Neuronal stem cell (in vitro differentiated cells): ENCODE measurements around the gene RASGEF1B.

Experiments
- DNase-seq: peaks from one replicate; pipeline ENCODE4 v3.0.0-alpha.2; 2013; ENCODE audit warnings: low spot score
- H2AFZ ChIP-seq: one replicate; pipeline ENCODE4 v1.6.1; 2013; ENCODE audit warnings: mild to moderate bottlenecking, low read length, inconsistent platforms
- H2AK5ac ChIP-seq: 2 replicates; pipeline ENCODE4 v1.6.1; 2013; ENCODE audit warnings: low read depth, mild to moderate bottlenecking, inconsistent platforms, low read length, moderate library complexity, mixed read lengths
- H2BK120ac ChIP-seq: 2 replicates; pipeline ENCODE4 v1.6.1; 2013; ENCODE audit warnings: low read depth, mild to moderate bottlenecking, inconsistent platforms, low read length, moderate library complexity, mixed read lengths
- H2BK12ac ChIP-seq: one replicate; pipeline ENCODE4 v1.6.1; 2013; ENCODE audit warnings: low read length, inconsistent platforms
- H2BK15ac ChIP-seq: 2 replicates; pipeline ENCODE4 v1.6.1; 2013; ENCODE audit warnings: mild to moderate bottlenecking, low read length, inconsistent platforms, mixed read lengths
- H2BK5ac ChIP-seq: one replicate; pipeline ENCODE4 v1.6.1; 2013; ENCODE audit warnings: inconsistent platforms, mild to moderate bottlenecking, low read length, moderate library complexity
- H3K14ac ChIP-seq: one replicate; pipeline ENCODE4 v1.6.1; 2013; ENCODE audit warnings: low read length, inconsistent platforms
- H3K18ac ChIP-seq: 2 replicates; pipeline ENCODE4 v1.6.1; 2013; ENCODE audit warnings: low read length, inconsistent platforms
- H3K23ac ChIP-seq: 2 replicates; pipeline ENCODE4 v1.6.1; 2013; ENCODE audit warnings: low read depth, mild to moderate bottlenecking, mixed read lengths, low read length, inconsistent platforms; ENCODE audit not compliant: poor library complexity
- H3K27ac ChIP-seq: replicated peaks from 3 replicates; pipeline ENCODE4 v1.5.1; 2013; ENCODE audit warnings: low read length, inconsistent platforms
- H3K27me3 ChIP-seq, 3 experiments: 2 replicates each; pipeline ENCODE4 v1.6.1; 2013; ENCODE audit warnings: low read length in 3 of 3, mild to moderate bottlenecking in 2 of 3, inconsistent platforms in 1 of 3, low read depth in 1 of 3, mixed read lengths in 1 of 3, moderate library complexity in 1 of 3; ENCODE audit not compliant: control insufficient read depth in 3 of 3, insufficient read depth in 3 of 3
- H3K36me3 ChIP-seq, 2 donors: replicated peaks in 1 of 2; 2 replicates each; pipeline ENCODE4 v1.6.1; 2013; ENCODE audit warnings: low read length in 2 of 2; ENCODE audit not compliant: control insufficient read depth in 2 of 2, insufficient read depth in 2 of 2
- H3K4ac ChIP-seq: 2 replicates; pipeline ENCODE4 v1.6.1; 2013; ENCODE audit warnings: inconsistent platforms, mild to moderate bottlenecking, low read length, moderate library complexity
- H3K4me1 ChIP-seq, 2 donors: 1 replicate in 1 of 2; 2 replicates in 1 of 2; pipeline ENCODE4 v1.6.1; 2013; ENCODE audit warnings: low read length in 2 of 2, low read depth in 1 of 2; ENCODE audit not compliant: control insufficient read depth in 2 of 2, insufficient read depth in 1 of 2
- H3K4me2 ChIP-seq: one replicate; pipeline ENCODE4 v1.6.1; 2013; ENCODE audit warnings: mild to moderate bottlenecking, low read length, inconsistent platforms; ENCODE audit not compliant: insufficient read depth, poor library complexity, severe bottlenecking
- H3K4me3 ChIP-seq, 2 donors: 2 replicates each; pipeline ENCODE4 v1.5.1; 2013; ENCODE audit warnings: low read length in 2 of 2, mild to moderate bottlenecking in 2 of 2, inconsistent platforms in 1 of 2, moderate library complexity in 1 of 2
- H3K79me1 ChIP-seq: one replicate; pipeline ENCODE4 v1.6.1; 2013; ENCODE audit warnings: low read depth, mild to moderate bottlenecking, inconsistent platforms, low read length, moderate library complexity
- H3K9ac ChIP-seq: one replicate; pipeline ENCODE4 v1.6.1; 2013; ENCODE audit warnings: mild to moderate bottlenecking, low read depth, low read length, inconsistent platforms; ENCODE audit not compliant: poor library complexity
- H3K9me3 ChIP-seq, 2 donors: replicated peaks in 1 of 2; 2 replicates each; pipeline versions ENCODE3 to v1.6.1; 2013; ENCODE audit warnings: low read length in 2 of 2, mild to moderate bottlenecking in 2 of 2, inconsistent platforms in 1 of 2, low read depth in 1 of 2, mixed read lengths in 1 of 2, moderate library complexity in 1 of 2; ENCODE audit not compliant: control insufficient read depth in 2 of 2, insufficient read depth in 1 of 2
- H4K8ac ChIP-seq: one replicate; pipeline ENCODE4 v1.6.1; 2013; ENCODE audit warnings: low read depth, mild to moderate bottlenecking, inconsistent platforms, low read length, moderate library complexity
- H4K91ac ChIP-seq: one replicate; pipeline ENCODE4 v1.6.1; 2013; ENCODE audit warnings: low read length, low read depth, mild to moderate bottlenecking, inconsistent platforms; ENCODE audit not compliant: poor library complexity
- WGBS, 2 donors: extraction: QIAGEN DNeasy Blood & Tissue Kit; methylation state at CpG; one replicate each; pipeline ENCODE4 v1.1.7; 2013; ENCODE audit warnings: missing lambda C conversion rate in 2 of 2, mixed read lengths in 1 of 2; ENCODE audit not compliant: insufficient read length in 2 of 2, insufficient replicate concordance in 1 of 2; ENCODE audit errors: extremely low coverage in 2 of 2; 5-methylcytosine and 5-hydroxymethylcytosine counted together

RASGEF1B gene

GRCh38 chr4:81377191-81377590 is 94.5 kb downstream of the RASGEF1B start:
- Histone ChIP-seq H3K4me2 (no peak overlapping the region), H3K4me1 (no peaks in the 10 kb centered on the region), H3K4me3 (no peak overlapping the region), H3K9ac (no peak overlapping the region), H3K36me3 (no peaks in the 10 kb centered on the region), H2AK5ac (no peak overlapping the region), H4K8ac (no peak overlapping the region), H2BK12ac (no peak overlapping the region), H3K79me1 (no peaks in the 10 kb centered on the region), H2BK120ac (no peak overlapping the region), H3K27ac (no peak overlapping the region), H3K27me3 (no peaks in the 10 kb centered on the region), H2BK15ac (no peak overlapping the region), H4K91ac (no peak overlapping the region), H3K4ac (no peak overlapping the region), H3K23ac (no peak overlapping the region), H3K9me3 (no peaks in the 10 kb centered on the region), H2BK5ac (no peak overlapping the region), H3K18ac (no peak overlapping the region), H3K14ac (no peak overlapping the region), H2AFZ (no peak overlapping the region)
- DNase-seq, result no peak
- WGBS, 2 donors, result no CpG with 5 or more reads among the region's 1 CpG

- Histone ChIP-seq H2BK5ac (no peak overlapping the region), H3K4me1 (no peaks in the 10 kb centered on the region), H3K14ac (no peak overlapping the region), H3K36me3 (no peaks in the 10 kb centered on the region), H2BK12ac (no peak overlapping the region), H2AFZ (no peak overlapping the region), H2BK120ac (no peak overlapping the region), H3K23ac (no peak overlapping the region), H3K4ac (no peak overlapping the region), H3K79me1 (no peaks in the 10 kb centered on the region), H2BK15ac (no peak overlapping the region), H4K91ac (no peak overlapping the region), H4K8ac (no peak overlapping the region), H2AK5ac (no peak overlapping the region), H3K18ac (no peak overlapping the region), H3K9ac (no peak overlapping the region), H3K27ac (no peak overlapping the region), H3K4me3 (no peak overlapping the region), H3K27me3 (no peaks in the 10 kb centered on the region), H3K4me2 (no peak overlapping the region), H3K9me3 (no peaks in the 10 kb centered on the region)
- no peak for DNase-seq
- WGBS, 2 donors, result no CpG with 5 or more reads among the region's 2 CpGs
These were observed 95.0 kb downstream of the RASGEF1B start for GRCh38 chr4:81376720-81377119.
